ENCODE measurements around the gene GLB1L2. TPM values are rescaled to one million over a fixed set of nuclear protein-coding genes. Genes with fewer than 3 reads are reported as not detected.
A peak's percentile ranks its signal among the peaks of the same experiment; 100 is the strongest.

Gene GLB1L2
- total RNA-seq, 4 donors from 2014 or later, result 4.2 to 21.6 (median 12.4) TPM

GRCh38 chr11:134358165-134358855, 26.5 kb downstream of the GLB1L2 start:
- H3K9me3 ChIP-seq, result no peaks in the 10 kb centered on the region
- TF ChIP-seq CTCF (IDR thresholded peaks at IDR 0.05) (no peak), POLR2A (IDR thresholded peaks at IDR 0.05) (no peak)
- H3K36me3 ChIP-seq, result no peaks in the 10 kb centered on the region
- peak in 1 of 3 donors; percentile 32 for DNase-seq
- no peak overlapping the region for H3K4me3 ChIP-seq
- H3K27me3 ChIP-seq, result no peaks in the 10 kb centered on the region
- peaks cover 0 to 6% (median 0%) of the 10 kb centered on the region in 4 donors for H3K4me1 ChIP-seq
- H3K27ac ChIP-seq, result no peak overlapping the region

GRCh38 chr11:134358856-134359490, 27.2 kb downstream of the GLB1L2 start:
- no peak for TF ChIP-seq CTCF (IDR thresholded peaks at IDR 0.05)
- TF ChIP-seq POLR2A (IDR thresholded peaks at IDR 0.05), result no peak
- no peak overlapping the region for H3K27ac ChIP-seq
- H3K4me3 ChIP-seq, result no peak overlapping the region
- H3K4me1 ChIP-seq, result peaks cover 0 to 6% (median 0%) of the 10 kb centered on the region in 4 donors
- DNase-seq, result peak in 2 of 3 donors; percentile 21 to 28
- H3K9me3 ChIP-seq, result no peaks in the 10 kb centered on the region
- H3K27me3 ChIP-seq, result no peaks in the 10 kb centered on the region
- no peaks in the 10 kb centered on the region for H3K36me3 ChIP-seq

GRCh38 chr11:134359646-134360045, 27.9 kb downstream of the GLB1L2 start:
- no peaks in the 10 kb centered on the region for H3K36me3 ChIP-seq
- peaks cover 0 to 6% (median 0%) of the 10 kb centered on the region in 4 donors for H3K4me1 ChIP-seq
- no peak overlapping the region for H3K27ac ChIP-seq
- no peak overlapping the region for H3K4me3 ChIP-seq
- no peaks in the 10 kb centered on the region for H3K27me3 ChIP-seq
- no peaks in the 10 kb centered on the region for H3K9me3 ChIP-seq
- DNase-seq, result peak in 1 of 3 donors; percentile 5
- TF ChIP-seq CTCF (IDR thresholded peaks at IDR 0.05), result no peak
- no peak for TF ChIP-seq POLR2A (IDR thresholded peaks at IDR 0.05)

- TF ChIP-seq CTCF (IDR thresholded peaks at IDR 0.05) (peak in 5 of 6 experiments; percentile 11 to 94 (median 89)), POLR2A (IDR thresholded peaks at IDR 0.05) (no peak)
These were observed 28.5 kb downstream of the GLB1L2 start for GRCh38 chr11:134360050-134360835.

GRCh38 chr11:134361661-134362060, 29.9 kb downstream of the GLB1L2 start:
- peaks cover 0 to 6% (median 0%) of the 10 kb centered on the region in 4 donors for H3K4me1 ChIP-seq
- H3K4me3 ChIP-seq, result no peak overlapping the region
- no peak for TF ChIP-seq POLR2A (IDR thresholded peaks at IDR 0.05)
- no peak for TF ChIP-seq CTCF (IDR thresholded peaks at IDR 0.05)
- H3K27me3 ChIP-seq, result no peaks in the 10 kb centered on the region
- no peaks in the 10 kb centered on the region for H3K9me3 ChIP-seq
- peak in 1 of 3 donors; percentile 37 for DNase-seq
- no peaks in the 10 kb centered on the region for H3K36me3 ChIP-seq
- no peak overlapping the region for H3K27ac ChIP-seq

More at GRCh38 chr11:134360050-134360835, 28.5 kb downstream of the GLB1L2 start:
- H3K27ac ChIP-seq, result no peak overlapping the region
- H3K4me3 ChIP-seq, result no peak overlapping the region
- DNase-seq, result peak; percentile 41 to 90 (median 86)
- H3K36me3 ChIP-seq, result no peaks in the 10 kb centered on the region
- peaks cover 0 to 6% (median 0%) of the 10 kb centered on the region in 4 donors for H3K4me1 ChIP-seq
- no peaks in the 10 kb centered on the region for H3K9me3 ChIP-seq
- no peaks in the 10 kb centered on the region for H3K27me3 ChIP-seq

Data from Peyer's patch (tissue), 4 donors.